Nephron progenitor cell (in vitro differentiated cells): ENCODE results near the gene COIL.

Experiments used
- DNase-seq: peaks from one replicate; pipeline ENCODE4 v3.0.0; 2021
- H3K27ac Mint-ChIP-seq: 2 replicates; pipeline ENCODE4 v1.8.0; 2021; ENCODE audit warnings: mild to moderate bottlenecking, moderate library complexity, mixed read lengths
- H3K27me3 Mint-ChIP-seq: 2 replicates; pipeline ENCODE4 v1.8.0; 2021; ENCODE audit warnings: mild to moderate bottlenecking, low read depth, mixed read lengths; ENCODE audit not compliant: poor library complexity
- H3K36me3 Mint-ChIP-seq: 2 replicates; pipeline ENCODE4 v1.8.0; 2021; ENCODE audit warnings: low read depth, mixed read lengths
- H3K4me1 Mint-ChIP-seq: 2 replicates; pipeline ENCODE4 v1.8.0; 2021; ENCODE audit warnings: mixed read lengths
- H3K4me3 Mint-ChIP-seq: 2 replicates; pipeline ENCODE4 v1.8.0; 2021; ENCODE audit warnings: mild to moderate bottlenecking, moderate library complexity, mixed read lengths
- H3K9me3 Mint-ChIP-seq: 2 replicates; pipeline ENCODE4 v1.8.0; 2021; ENCODE audit warnings: mild to moderate bottlenecking, moderate library complexity, mixed read lengths
- TF ChIP-seq, protein P1 (sequence below): fragments of 200-600 bp; sonication (generic); IDR thresholded peaks from 2 replicates; pipeline ENCODE4 v1.5.0; 2021; ENCODE audit warnings: antibody characterized with exemption

COIL gene

DNA sequence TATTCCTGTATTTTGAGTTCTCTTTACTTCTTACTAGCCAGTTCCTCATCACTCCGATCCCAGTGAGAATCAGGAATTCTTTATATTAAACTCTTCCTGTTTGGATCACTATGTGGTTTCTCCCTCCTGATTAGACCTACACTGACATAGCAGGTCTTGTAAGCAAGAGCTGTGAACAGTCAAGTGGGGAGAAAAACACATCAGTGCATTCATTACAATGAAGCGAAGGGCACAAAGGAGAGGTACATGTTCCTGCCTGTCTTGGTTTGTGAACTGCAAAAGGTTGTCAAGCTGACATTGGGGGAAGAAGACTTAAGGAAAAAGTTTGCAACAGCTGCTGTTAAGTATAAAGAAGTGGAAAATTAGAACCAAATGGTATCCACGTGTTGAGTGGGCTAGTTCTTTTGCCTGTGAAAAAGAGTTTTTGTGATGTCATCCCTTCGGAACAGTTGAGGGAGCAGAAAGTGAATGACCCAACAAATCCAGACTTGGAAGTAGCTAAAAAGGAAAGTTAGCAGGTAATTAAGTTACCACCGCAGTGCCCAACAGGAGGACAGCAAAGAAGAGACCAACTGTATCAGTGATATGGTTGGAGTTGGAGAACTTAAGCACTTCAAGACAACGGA is 24.0 kb downstream of the COIL start:
- no peak overlapping the region for H3K4me3 Mint-ChIP-seq
- no peaks in the 10 kb centered on the region for H3K4me1 Mint-ChIP-seq
- DNase-seq = no peak
- H3K27me3 Mint-ChIP-seq = no peaks in the 10 kb centered on the region
- H3K27ac Mint-ChIP-seq = no peak overlapping the region
- TF ChIP-seq, protein P1, sequence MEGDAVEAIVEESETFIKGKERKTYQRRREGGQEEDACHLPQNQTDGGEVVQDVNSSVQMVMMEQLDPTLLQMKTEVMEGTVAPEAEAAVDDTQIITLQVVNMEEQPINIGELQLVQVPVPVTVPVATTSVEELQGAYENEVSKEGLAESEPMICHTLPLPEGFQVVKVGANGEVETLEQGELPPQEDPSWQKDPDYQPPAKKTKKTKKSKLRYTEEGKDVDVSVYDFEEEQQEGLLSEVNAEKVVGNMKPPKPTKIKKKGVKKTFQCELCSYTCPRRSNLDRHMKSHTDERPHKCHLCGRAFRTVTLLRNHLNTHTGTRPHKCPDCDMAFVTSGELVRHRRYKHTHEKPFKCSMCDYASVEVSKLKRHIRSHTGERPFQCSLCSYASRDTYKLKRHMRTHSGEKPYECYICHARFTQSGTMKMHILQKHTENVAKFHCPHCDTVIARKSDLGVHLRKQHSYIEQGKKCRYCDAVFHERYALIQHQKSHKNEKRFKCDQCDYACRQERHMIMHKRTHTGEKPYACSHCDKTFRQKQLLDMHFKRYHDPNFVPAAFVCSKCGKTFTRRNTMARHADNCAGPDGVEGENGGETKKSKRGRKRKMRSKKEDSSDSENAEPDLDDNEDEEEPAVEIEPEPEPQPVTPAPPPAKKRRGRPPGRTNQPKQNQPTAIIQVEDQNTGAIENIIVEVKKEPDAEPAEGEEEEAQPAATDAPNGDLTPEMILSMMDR = no peak
- peaks cover 83% of the 10 kb centered on the region for H3K36me3 Mint-ChIP-seq
- H3K9me3 Mint-ChIP-seq = peaks cover 21% of the 10 kb centered on the region

DNA sequence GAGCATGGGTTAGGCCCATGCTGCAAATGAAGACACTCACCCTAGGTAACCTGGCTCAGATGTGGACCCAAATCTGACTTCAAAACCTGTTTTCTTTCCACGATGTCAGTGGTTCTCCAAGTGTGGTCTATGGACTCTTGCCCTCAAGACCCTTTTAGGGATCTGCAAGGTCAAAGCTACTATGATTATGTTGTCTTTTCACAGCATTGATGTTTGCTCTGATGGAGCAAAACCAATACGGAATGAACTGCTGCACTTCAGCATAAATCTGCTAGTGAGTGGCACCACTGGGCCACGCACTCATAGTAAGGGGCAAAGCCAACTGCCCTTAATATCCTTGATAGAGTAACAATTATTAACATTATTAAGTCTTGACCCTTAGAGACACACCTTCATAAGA is 25.4 kb downstream of the COIL start:
- no peak overlapping the region for H3K27ac Mint-ChIP-seq
- TF ChIP-seq, protein P1 = no peak
- DNase-seq = no peak
- no peaks in the 10 kb centered on the region for H3K27me3 Mint-ChIP-seq
- H3K4me1 Mint-ChIP-seq = no peaks in the 10 kb centered on the region
- H3K36me3 Mint-ChIP-seq = peaks cover 83% of the 10 kb centered on the region
- no peak overlapping the region for H3K4me3 Mint-ChIP-seq
- H3K9me3 Mint-ChIP-seq = peaks cover 34% of the 10 kb centered on the region

DNA sequence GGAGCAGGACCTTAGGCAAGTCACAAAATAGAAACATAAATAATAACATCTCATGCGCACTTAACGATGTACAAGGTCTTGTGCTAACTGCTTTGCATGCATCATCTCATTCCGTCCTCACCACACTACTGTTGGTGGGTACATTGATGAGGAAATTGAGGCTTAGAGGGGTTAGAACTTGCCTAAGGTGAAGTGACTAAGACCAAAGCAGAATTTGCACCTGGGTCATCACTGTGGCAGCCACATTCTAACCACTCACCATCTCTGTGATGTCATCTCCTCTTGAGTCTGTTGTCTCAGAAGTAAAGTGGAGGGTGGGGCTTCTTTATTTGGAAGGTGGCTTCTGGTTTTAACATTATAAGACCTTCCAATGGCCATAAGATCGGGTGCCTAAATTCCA is 26.6 kb downstream of the COIL start:
- no peaks in the 10 kb centered on the region for H3K27me3 Mint-ChIP-seq
- H3K4me3 Mint-ChIP-seq = no peak overlapping the region
- no peaks in the 10 kb centered on the region for H3K4me1 Mint-ChIP-seq
- H3K36me3 Mint-ChIP-seq = peaks cover 85% of the 10 kb centered on the region
- no peak overlapping the region for H3K27ac Mint-ChIP-seq
- TF ChIP-seq, protein P1 = no peak
- DNase-seq = no peak
- H3K9me3 Mint-ChIP-seq = peaks cover 46% of the 10 kb centered on the region

DNA sequence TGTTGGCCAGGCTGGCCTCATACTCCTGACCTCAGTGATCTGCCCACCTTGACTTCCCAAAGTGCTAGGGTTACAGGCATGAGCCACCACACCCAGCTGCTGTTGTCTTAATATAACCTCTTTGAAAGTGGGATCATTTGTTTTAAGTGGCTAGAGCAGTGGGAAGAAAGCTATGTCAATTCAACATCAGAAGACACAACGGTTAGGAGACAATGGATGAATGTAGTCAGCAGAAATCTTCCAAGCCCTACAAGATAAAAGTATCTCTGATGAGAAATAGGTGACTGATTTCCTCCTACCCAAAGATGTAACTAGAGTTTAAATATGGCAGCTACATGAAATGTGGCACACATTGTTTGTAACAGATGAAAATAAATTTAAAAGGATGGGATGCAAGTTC is 27.0 kb downstream of the COIL start:
- Mint-ChIP-seq H3K4me1 (no peaks in the 10 kb centered on the region), H3K27me3 (no peaks in the 10 kb centered on the region), H3K27ac (no peak overlapping the region), H3K9me3 (peaks cover 50% of the 10 kb centered on the region), H3K4me3 (no peak overlapping the region), H3K36me3 (peaks cover 85% of the 10 kb centered on the region)
- TF ChIP-seq, protein P1 = no peak
- DNase-seq = no peak

DNA sequence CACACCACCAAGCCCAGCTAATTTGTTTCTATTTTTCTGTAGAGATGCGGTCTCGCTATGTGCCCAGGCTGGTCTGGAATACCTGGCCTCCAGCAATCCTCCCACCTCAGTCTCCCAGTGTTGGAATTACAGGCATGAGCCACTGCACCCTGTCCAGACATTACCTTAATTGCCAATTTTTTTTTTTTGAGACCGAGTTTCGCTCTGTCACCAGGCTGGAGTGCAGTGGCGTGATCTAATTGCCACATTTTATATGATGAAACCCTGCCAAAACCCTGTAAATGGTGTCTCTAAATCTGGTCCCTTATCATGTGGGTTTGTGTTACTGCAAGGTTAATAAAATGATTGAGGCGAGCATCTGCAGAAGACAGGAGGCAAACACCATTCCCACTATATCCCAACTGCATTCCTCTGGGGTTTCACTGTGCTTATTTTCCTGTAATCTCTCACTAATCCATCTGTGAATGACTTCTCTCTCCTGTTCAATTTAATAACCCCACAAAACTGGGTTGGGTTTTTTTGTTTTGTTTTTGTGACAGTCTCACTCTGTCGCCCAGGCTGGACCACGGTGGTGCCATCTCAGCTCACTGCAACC is 27.6 kb downstream of the COIL start:
- no peak overlapping the region for H3K4me3 Mint-ChIP-seq
- H3K36me3 Mint-ChIP-seq = peaks cover 78% of the 10 kb centered on the region
- no peaks in the 10 kb centered on the region for H3K27me3 Mint-ChIP-seq
- DNase-seq = no peak
- H3K4me1 Mint-ChIP-seq = no peaks in the 10 kb centered on the region
- peaks cover 55% of the 10 kb centered on the region for H3K9me3 Mint-ChIP-seq
- no peak overlapping the region for H3K27ac Mint-ChIP-seq
- TF ChIP-seq, protein P1 = no peak

DNA sequence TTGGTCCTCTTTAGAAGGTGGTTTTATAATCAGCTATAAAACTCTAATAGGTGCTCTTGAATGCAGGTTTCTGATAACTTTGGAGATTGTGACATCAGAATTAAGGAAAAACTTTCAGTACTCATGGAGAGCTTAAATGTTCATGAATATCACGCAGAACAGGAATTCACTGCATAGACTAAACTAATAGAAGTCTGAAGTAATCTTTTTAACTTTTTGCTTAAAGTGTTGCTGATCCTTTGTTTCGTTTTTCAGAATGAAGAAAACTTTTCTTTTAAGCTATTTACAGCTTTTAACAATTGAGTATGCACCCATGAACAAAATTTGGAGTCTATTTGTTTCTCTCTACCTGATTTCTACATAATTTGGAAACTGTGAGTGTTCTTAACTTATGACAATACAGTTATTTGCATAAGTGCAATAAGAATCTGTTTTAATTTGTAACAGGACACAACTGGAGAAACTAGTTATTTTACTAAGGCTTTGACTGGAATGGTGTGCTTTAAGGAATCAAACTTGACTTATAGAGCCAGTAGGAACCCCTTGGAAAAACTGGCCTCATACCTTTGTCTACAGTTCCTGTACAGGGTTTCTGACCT is 30.0 kb downstream of the COIL start:
- H3K27ac Mint-ChIP-seq = no peak overlapping the region
- peaks cover 68% of the 10 kb centered on the region for H3K9me3 Mint-ChIP-seq
- no peaks in the 10 kb centered on the region for H3K27me3 Mint-ChIP-seq
- DNase-seq = no peak
- TF ChIP-seq, protein P1 = no peak
- H3K36me3 Mint-ChIP-seq = peaks cover 56% of the 10 kb centered on the region
- H3K4me3 Mint-ChIP-seq = no peak overlapping the region
- no peaks in the 10 kb centered on the region for H3K4me1 Mint-ChIP-seq
